Measurements from ENCODE around the gene PCGF3. TPM values are rescaled to one million over a fixed set of nuclear protein-coding genes. Genes with fewer than 3 reads are reported as not detected.

Gene PCGF3
- total and polyA plus RNA-seq, 10 of the 15 experiments (the other 5 are each of a cell fraction or from before 2014, with no cell fraction given): 2.2 to 43.8 (median 15.9) TPM

DNA sequence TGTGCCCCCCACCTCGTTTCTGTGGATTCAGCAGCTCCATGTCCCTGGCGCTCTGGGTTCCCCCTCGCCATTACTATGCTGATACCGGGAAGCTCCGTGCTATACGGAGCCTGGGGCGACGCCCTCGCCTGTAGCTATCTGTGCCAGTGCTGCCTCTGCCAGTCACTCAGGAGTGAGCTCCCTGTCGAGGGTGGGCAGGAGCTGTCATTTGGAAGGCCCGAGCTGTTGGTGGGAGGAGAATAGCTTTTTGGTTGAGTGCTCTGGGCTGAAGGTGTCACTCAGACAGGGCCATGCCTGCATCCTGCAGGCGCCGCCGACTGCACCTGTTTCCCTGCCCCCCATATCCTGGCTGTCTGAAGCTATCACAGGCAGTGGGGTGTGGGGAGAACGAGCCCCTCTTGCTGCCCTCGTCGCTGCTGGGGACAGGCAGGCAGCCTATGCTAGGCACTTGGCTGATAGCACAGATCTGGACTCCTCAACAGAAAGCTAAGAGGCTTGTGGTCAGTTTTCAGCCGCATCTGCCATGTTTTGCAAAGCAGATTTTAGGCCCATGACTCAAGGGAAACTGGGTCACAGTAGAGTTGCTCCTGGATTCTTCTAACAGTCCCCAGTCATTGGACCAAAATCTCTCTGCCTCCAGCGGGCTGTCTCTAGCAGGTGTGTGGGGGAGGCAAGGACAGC, 88.4 kb downstream of the PCGF3 start:
- no TSS peak for BruUV-seq (replicated peaks)
- H3K9me3 ChIP-seq (replicated peaks; ENCODE audit: control insufficient read depth, insufficient read depth, low read length): no peaks in the 10 kb centered on the region
- RAD21 ChIA-PET (ENCODE audit: unreplicated experiment): interaction anchor here (0.7 to 1.2 kb wide), 3 partner anchors 12 to 192 kb away, joined by 3 to 4 read pairs (median 3); partner anchors contain the start of gene IDUA
- peak; percentile 39 for ATAC-seq
- CTCF ChIA-PET: interaction anchor here (1.0 to 1.1 kb wide), 2 partner anchors 52 to 193 kb away, joined by 3 to 4 read pairs; partner anchors contain the start of gene IDUA
- 0 out of 2 replicates have a peak overlapping the region, but pooled peaks have one; percentile 11 for H3K27ac ChIP-seq (ENCODE audit: control insufficient read depth, insufficient read depth)
- no peaks in the 10 kb centered on the region for H3K79me2 ChIP-seq (ENCODE audit: control insufficient read depth, insufficient read depth, low read length)
- POLR2A ChIA-PET: no interaction called here
- in situ Hi-C loops (cut with MboI) (no loop called here), intact Hi-C loops (cut with micrococcal nuclease; ENCODE audit: unreplicated experiment) (no loop called here)
- 8% methylated on average over 19 of the region's 19 CpGs for WGBS (ENCODE audit: insufficient coverage, insufficient replicate concordance, low lambda C conversion rate, missing lambda C conversion rate)
- H3K27me3 ChIP-seq (replicated peaks in 1 of 2; ENCODE audit: control insufficient read depth in 2 of 2, insufficient read depth in 2 of 2, low read length in 1 of 2): peaks cover 0 to 2% of the 10 kb centered on the region in 2 experiments; a peak in 2 of 4 replicates
- SMC1A ChIA-PET (ENCODE audit: uncharacterized antibody, unreplicated experiment): interaction anchor here (0.9 kb wide), 1 partner anchor 193 kb away, joined by 3 read pairs; the partner anchor contains the start of gene IDUA
- peaks cover 40% of the 10 kb centered on the region for H3K4me1 ChIP-seq (ENCODE audit: control insufficient read depth, insufficient read depth, low read length)
- peak overlapping the region; percentile 88 for H3K4me2 ChIP-seq (ENCODE audit: control insufficient read depth, insufficient read depth)
- TF ChIP-seq TCF7 (IDR thresholded peaks at IDR 0.05; ENCODE audit: borderline replicate concordance) (no peak), ATF7 (IDR thresholded peaks at IDR 0.05; ENCODE audit: low read depth) (no peak), POLR2A (IDR thresholded peaks at IDR 0.05; ENCODE audit: low read depth, low read length) (peak; percentile 22; the same call in 1 of the 2 replicates), NBN (IDR thresholded peaks at IDR 0.05) (no peak), MTA3 (IDR thresholded peaks at IDR 0.05; ENCODE audit: borderline replicate concordance, low read length) (no peak), MEF2B (IDR thresholded peaks at IDR 0.05; ENCODE audit: partially characterized antibody, poor library complexity, severe bottlenecking) (no peak), TCF3 (IDR thresholded peaks at IDR 0.05; ENCODE audit: borderline replicate concordance, insufficient read depth, low read depth, low read length) (peak; percentile 68; the same call in 1 of the 2 replicates), TCF12 (IDR thresholded peaks at IDR 0.05; ENCODE audit: low read depth, low read length) (peak; percentile 78), STAT1 (conservative IDR thresholded peaks at IDR 0.05) (no peak), IRF4 (IDR thresholded peaks at IDR 0.05; ENCODE audit: low read depth, low read length) (no peak), CREB1 (IDR thresholded peaks at IDR 0.05; ENCODE audit: low read depth) (no peak), MXI1 (IDR thresholded peaks at IDR 0.05; ENCODE audit: low read depth, low read length) (no peak), RUNX3 (IDR thresholded peaks at IDR 0.05; ENCODE audit: low read length) (peak; percentile 58), ASH2L (IDR thresholded peaks at IDR 0.05; ENCODE audit: borderline replicate concordance, low read depth) (no peak)
- TF ChIP-seq, protein P1, sequence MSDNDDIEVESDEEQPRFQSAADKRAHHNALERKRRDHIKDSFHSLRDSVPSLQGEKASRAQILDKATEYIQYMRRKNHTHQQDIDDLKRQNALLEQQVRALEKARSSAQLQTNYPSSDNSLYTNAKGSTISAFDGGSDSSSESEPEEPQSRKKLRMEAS (IDR thresholded peaks at IDR 0.05; ENCODE audit: low read depth, low read length): no peak
- TF ChIP-seq, protein P2, sequence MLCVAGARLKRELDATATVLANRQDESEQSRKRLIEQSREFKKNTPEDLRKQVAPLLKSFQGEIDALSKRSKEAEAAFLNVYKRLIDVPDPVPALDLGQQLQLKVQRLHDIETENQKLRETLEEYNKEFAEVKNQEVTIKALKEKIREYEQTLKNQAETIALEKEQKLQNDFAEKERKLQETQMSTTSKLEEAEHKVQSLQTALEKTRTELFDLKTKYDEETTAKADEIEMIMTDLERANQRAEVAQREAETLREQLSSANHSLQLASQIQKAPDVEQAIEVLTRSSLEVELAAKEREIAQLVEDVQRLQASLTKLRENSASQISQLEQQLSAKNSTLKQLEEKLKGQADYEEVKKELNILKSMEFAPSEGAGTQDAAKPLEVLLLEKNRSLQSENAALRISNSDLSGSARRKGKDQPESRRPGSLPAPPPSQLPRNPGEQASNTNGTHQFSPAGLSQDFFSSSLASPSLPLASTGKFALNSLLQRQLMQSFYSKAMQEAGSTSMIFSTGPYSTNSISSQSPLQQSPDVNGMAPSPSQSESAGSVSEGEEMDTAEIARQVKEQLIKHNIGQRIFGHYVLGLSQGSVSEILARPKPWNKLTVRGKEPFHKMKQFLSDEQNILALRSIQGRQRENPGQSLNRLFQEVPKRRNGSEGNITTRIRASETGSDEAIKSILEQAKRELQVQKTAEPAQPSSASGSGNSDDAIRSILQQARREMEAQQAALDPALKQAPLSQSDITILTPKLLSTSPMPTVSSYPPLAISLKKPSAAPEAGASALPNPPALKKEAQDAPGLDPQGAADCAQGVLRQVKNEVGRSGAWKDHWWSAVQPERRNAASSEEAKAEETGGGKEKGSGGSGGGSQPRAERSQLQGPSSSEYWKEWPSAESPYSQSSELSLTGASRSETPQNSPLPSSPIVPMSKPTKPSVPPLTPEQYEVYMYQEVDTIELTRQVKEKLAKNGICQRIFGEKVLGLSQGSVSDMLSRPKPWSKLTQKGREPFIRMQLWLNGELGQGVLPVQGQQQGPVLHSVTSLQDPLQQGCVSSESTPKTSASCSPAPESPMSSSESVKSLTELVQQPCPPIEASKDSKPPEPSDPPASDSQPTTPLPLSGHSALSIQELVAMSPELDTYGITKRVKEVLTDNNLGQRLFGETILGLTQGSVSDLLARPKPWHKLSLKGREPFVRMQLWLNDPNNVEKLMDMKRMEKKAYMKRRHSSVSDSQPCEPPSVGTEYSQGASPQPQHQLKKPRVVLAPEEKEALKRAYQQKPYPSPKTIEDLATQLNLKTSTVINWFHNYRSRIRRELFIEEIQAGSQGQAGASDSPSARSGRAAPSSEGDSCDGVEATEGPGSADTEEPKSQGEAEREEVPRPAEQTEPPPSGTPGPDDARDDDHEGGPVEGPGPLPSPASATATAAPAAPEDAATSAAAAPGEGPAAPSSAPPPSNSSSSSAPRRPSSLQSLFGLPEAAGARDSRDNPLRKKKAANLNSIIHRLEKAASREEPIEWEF (IDR thresholded peaks at IDR 0.05; ENCODE audit: insufficient replicate concordance, low read depth, low read length): no peak
- TF ChIP-seq, protein P3, sequence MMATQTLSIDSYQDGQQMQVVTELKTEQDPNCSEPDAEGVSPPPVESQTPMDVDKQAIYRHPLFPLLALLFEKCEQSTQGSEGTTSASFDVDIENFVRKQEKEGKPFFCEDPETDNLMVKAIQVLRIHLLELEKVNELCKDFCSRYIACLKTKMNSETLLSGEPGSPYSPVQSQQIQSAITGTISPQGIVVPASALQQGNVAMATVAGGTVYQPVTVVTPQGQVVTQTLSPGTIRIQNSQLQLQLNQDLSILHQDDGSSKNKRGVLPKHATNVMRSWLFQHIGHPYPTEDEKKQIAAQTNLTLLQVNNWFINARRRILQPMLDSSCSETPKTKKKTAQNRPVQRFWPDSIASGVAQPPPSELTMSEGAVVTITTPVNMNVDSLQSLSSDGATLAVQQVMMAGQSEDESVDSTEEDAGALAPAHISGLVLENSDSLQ (IDR thresholded peaks at IDR 0.05): peak; percentile 81
- no peaks in the 10 kb centered on the region for H4K20me1 ChIP-seq (ENCODE audit: control insufficient read depth, insufficient read depth)
- 0 out of 2 replicates have a peak overlapping the region, but pooled peaks have one; percentile 39 for H3K9ac ChIP-seq (ENCODE audit: control insufficient read depth, insufficient read depth, low read length)
- peak overlapping the region; percentile 43; the same call in 1 of the 2 replicates for H3K4me3 ChIP-seq
- peak overlapping the region; percentile 50 for H2AFZ ChIP-seq (ENCODE audit: control insufficient read depth, low read depth, low read length)
- DNase-seq (ENCODE audit: low read depth, low spot score): no peak
- FAIRE-seq: no peak
- H3K36me3 ChIP-seq (ENCODE audit: control insufficient read depth in 2 of 2, insufficient read depth in 2 of 2, low read length in 1 of 2): no peaks in the 10 kb centered on the region

Data from GM12878 (cell line).